ENCODE data around the gene ADH1C. TPM values are rescaled to one million over a fixed set of nuclear protein-coding genes. Genes with fewer than 3 reads are reported as not detected.

Gene ADH1C
- total RNA-seq, 1 experiment from 2014 or later: not detected

DNA sequence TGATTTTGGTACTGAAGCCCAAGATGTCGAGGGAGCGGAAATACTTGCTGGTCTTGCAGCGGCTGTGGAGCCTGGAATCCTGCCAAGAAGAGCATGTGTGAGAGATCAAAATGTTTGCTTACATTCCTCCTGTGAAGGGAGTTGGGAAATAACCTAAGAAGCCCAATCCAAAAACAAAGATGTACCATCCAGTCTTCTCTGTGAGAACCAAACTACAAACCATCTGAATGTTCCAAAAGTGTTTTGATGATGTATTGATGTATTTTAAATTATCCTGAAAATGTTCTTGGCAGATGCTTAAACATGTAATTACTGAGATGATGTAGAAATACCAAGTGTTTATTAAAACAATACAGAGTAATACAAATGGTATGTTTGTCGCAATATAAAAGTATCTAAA is 51.6 kb downstream of the ADH1C start:
- Histone ChIP-seq H3K56ac (ENCODE audit: insufficient read length, low read depth, low read length) (no peak overlapping the region), H3K27me3 (ENCODE audit: insufficient read depth, low read length) (no peaks in the 10 kb centered on the region), H3K9ac (ENCODE audit: extremely low read depth, insufficient read length, low read length) (no peak overlapping the region), H3K18ac (ENCODE audit: insufficient read length, low read depth, low read length) (no peak overlapping the region), H2BK5ac (ENCODE audit: insufficient read length, low read length) (no peak overlapping the region), H2AFZ (ENCODE audit: low read length) (no peak overlapping the region), H2BK120ac (ENCODE audit: low read depth, low read length, poor library complexity, severe bottlenecking) (no peak overlapping the region), H3K4me2 (ENCODE audit: insufficient read depth, insufficient read length, low read length) (no peak overlapping the region), H4K20me1 (ENCODE audit: control insufficient read depth, insufficient read depth, insufficient read length) (no peaks in the 10 kb centered on the region), H2BK12ac (ENCODE audit: insufficient read length, low read depth, low read length) (no peak overlapping the region), H2BK20ac (ENCODE audit: low read depth, low read length, poor library complexity, severe bottlenecking) (no peak overlapping the region), H4K5ac (ENCODE audit: insufficient read length, low read depth, low read length) (no peak overlapping the region), H3K9me3 (ENCODE audit: control insufficient read depth, low read depth, low read length) (no peaks in the 10 kb centered on the region), H3K27ac (ENCODE audit: insufficient read length, low read depth, low read length) (no peak overlapping the region), H3K4me1 (ENCODE audit: insufficient read depth, low read length) (no peaks in the 10 kb centered on the region), H3K4ac (ENCODE audit: low read depth, low read length) (no peak overlapping the region), H2AK5ac (ENCODE audit: insufficient read length, low read length) (no peak overlapping the region), H3K23ac (ENCODE audit: insufficient read length, low read depth, low read length) (no peak overlapping the region), H3K14ac (ENCODE audit: insufficient read depth, low read length) (no peak overlapping the region), H3K79me2 (ENCODE audit: insufficient read depth, low read length) (no peaks in the 10 kb centered on the region), H4K91ac (ENCODE audit: insufficient read length, low read depth, low read length) (no peak overlapping the region), H3K79me1 (ENCODE audit: insufficient read depth, low read depth, low read length, poor library complexity, severe bottlenecking) (no peaks in the 10 kb centered on the region), H3K23me2 (ENCODE audit: insufficient read length, low read depth, low read length, poor library complexity, severe bottlenecking) (no peaks in the 10 kb centered on the region), H3T11ph (ENCODE audit: low read length) (no peak overlapping the region), H2BK15ac (ENCODE audit: low read depth, low read length) (no peak overlapping the region), H4K8ac (replicated peaks; ENCODE audit: insufficient read length, low read depth, low read length) (no peak overlapping the region)
- Mint-ChIP-seq H3K4me1 (no peaks in the 10 kb centered on the region), H3K9me3 (peaks cover 3 to 12% of the 10 kb centered on the region in 2 experiments; a peak in 3 of 5 replicates), H3K27ac (no peak overlapping the region), H3K4me3 (no peak overlapping the region), H3K36me3 (ENCODE audit: insufficient read depth in 1 of 3, low read depth in 3 of 3) (peaks cover 0 to 13% (median 2%) of the 10 kb centered on the region in 3 experiments; a peak in 2 of 7 replicates), H3K27me3 (ENCODE audit: low read depth) (no peaks in the 10 kb centered on the region; the same call in 1 of the 2 replicates)
- DNase-seq: no peak
- no peak for TF ChIP-seq CTCF (conservative IDR thresholded peaks at IDR 0.05)
- no CpG with 5 or more reads among the region's 4 CpGs for WGBS (ENCODE audit: extremely low coverage, insufficient read length, low lambda C conversion rate)
